ENCODE data around the gene BDP1.

The BDP1 gene

DNA sequence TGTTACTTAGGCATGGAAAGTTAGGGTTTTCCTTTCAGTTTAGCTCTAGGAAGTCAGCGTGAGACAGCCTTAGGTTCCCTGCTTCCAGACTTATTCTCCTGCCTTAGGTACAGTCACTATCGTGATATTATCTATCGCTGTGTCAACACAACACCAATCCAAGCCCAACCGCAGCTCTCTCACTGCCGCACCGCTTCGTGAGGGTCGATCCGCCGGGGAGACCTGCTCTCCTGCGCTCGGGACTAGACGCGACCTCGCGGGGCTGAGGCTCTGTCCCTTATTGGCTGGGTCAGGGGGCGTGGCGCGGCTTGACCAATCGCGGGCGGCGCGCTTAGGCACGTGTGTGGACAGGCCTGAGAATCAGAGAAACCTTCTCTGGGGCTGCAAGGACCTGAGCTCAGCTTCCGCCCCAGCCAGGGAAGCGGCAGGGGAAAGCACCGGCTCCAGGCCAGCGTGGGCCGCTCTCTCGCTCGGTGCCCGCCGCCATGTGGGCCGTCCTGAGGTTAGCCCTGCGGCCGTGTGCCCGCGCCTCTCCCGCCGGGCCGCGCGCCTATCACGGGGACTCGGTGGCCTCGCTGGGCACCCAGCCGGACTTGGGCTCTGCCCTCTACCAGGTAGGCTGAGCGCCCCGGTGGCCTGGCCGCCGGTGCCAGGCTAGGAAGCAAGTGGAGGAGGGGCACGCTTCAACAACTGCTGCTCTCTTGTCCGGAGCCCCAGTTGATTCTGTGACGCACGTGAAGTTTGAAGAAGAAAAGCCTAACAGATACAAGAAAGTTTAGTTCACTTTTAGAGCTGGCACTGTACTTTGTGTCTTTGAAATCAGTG, 131.7 kb downstream of the BDP1 start, which contains the start of gene MCCC2:
MCCC2 (plus strand) TSS at position 400 of the 825 bp plus-strand sequence; CDS start at position 486, 86 bp downstream.
- peak within 1 kb of the TSS; percentile 97 for H3K9ac ChIP-seq (ENCODE audit: low read depth, low read length)
- no peaks in the 10 kb centered on the region for H3K36me3 ChIP-seq (ENCODE audit: insufficient read depth, low read length)
- peak within 1 kb of the TSS; percentile 93 to 95 for H3K4me3 ChIP-seq (ENCODE audit: low read depth in 1 of 2, low read length in 2 of 2)
- peak; percentile 98 for DNase-seq
- H3K4me2 ChIP-seq (ENCODE audit: insufficient read depth, low read length): peak within 1 kb of the TSS; percentile 79
- TF ChIP-seq EZH2 (IDR thresholded peaks at IDR 0.05; ENCODE audit: borderline replicate concordance, low read depth, low read length, severe bottlenecking): no peak
- TF ChIP-seq, protein P1, sequence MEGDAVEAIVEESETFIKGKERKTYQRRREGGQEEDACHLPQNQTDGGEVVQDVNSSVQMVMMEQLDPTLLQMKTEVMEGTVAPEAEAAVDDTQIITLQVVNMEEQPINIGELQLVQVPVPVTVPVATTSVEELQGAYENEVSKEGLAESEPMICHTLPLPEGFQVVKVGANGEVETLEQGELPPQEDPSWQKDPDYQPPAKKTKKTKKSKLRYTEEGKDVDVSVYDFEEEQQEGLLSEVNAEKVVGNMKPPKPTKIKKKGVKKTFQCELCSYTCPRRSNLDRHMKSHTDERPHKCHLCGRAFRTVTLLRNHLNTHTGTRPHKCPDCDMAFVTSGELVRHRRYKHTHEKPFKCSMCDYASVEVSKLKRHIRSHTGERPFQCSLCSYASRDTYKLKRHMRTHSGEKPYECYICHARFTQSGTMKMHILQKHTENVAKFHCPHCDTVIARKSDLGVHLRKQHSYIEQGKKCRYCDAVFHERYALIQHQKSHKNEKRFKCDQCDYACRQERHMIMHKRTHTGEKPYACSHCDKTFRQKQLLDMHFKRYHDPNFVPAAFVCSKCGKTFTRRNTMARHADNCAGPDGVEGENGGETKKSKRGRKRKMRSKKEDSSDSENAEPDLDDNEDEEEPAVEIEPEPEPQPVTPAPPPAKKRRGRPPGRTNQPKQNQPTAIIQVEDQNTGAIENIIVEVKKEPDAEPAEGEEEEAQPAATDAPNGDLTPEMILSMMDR (IDR thresholded peaks at IDR 0.05; ENCODE audit: borderline replicate concordance, extremely low read depth, low read length, poor library complexity, severe bottlenecking): no peak
- peak within 1 kb of the TSS; percentile 94 for H2AFZ ChIP-seq (ENCODE audit: low read depth, low read length)
- no peaks in the 10 kb centered on the region for H3K27me3 ChIP-seq (ENCODE audit: insufficient read depth, low read length, poor library complexity)
- H3K79me2 ChIP-seq (ENCODE audit: insufficient read depth, low read length): peaks cover 50% of the 10 kb centered on the region
- H4K20me1 ChIP-seq (ENCODE audit: insufficient read depth, low read length): no peaks in the 10 kb centered on the region
- H3K9me3 ChIP-seq (ENCODE audit: insufficient read depth, low read length, severe bottlenecking): no peaks in the 10 kb centered on the region
- ATAC-seq (ENCODE audit: insufficient read depth, low read depth): peak; percentile 99
- peak within 1 kb of the TSS; percentile 87 for H3K27ac ChIP-seq (ENCODE audit: low read length)
- peaks cover 36% of the 10 kb centered on the region for H3K4me1 ChIP-seq (ENCODE audit: insufficient read depth, low read length)

DNA sequence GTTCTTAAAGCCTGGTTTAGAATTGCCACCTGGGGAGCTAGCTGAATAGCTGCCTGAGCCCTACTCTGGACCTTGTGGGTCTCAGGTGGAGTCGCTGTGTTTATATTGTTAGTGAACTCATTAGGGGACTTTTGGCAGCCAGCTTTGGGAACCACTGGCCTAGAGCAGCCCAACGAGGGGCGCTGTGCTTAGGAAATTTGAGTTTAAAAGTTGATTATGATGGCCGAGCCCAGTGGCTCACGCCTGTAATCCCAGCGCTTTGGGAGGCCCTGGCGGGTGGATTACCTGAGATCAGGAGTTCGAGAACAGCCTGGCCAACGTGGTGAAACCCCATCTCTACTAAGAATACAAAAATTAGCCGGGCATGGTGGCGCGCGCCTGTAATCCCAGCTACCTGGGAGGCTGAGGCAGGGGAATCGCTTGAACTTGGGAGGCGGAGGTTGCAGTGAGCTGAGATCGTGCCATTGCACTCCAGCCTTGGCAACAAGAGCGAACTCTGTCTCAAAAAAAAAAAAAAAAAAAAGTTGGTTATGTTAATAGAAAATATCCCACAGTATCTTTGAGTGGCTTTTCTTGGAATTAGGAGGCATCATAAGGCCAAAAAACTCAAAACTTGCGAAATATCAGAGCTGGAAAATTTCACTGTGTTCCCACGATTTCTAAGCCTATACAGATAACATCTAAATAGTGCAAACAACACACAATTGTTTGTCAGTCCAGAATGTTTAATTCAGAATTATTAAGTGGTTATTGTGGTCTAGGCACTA, 132.5 kb downstream of the BDP1 start:
- Histone ChIP-seq H3K4me2 (ENCODE audit: insufficient read depth, low read length) (peak overlapping the region; percentile 79), H3K4me1 (ENCODE audit: insufficient read depth, low read length) (peaks cover 36% of the 10 kb centered on the region), H2AFZ (ENCODE audit: low read depth, low read length) (peak overlapping the region; percentile 94), H3K79me2 (ENCODE audit: insufficient read depth, low read length) (peaks cover 57% of the 10 kb centered on the region), H3K9ac (ENCODE audit: low read depth, low read length) (peak overlapping the region; percentile 97), H3K27ac (ENCODE audit: low read length) (peak overlapping the region; percentile 87), H3K4me3 (ENCODE audit: low read depth in 1 of 2, low read length in 2 of 2) (peak overlapping the region; percentile 93 to 95), H3K27me3 (ENCODE audit: insufficient read depth, low read length, poor library complexity) (no peaks in the 10 kb centered on the region), H3K9me3 (ENCODE audit: insufficient read depth, low read length, severe bottlenecking) (no peaks in the 10 kb centered on the region), H3K36me3 (ENCODE audit: insufficient read depth, low read length) (peaks cover 3% of the 10 kb centered on the region), H4K20me1 (ENCODE audit: insufficient read depth, low read length) (no peaks in the 10 kb centered on the region)
- TF ChIP-seq EZH2 (IDR thresholded peaks at IDR 0.05; ENCODE audit: borderline replicate concordance, low read depth, low read length, severe bottlenecking): no peak
- TF ChIP-seq, protein P1 (IDR thresholded peaks at IDR 0.05; ENCODE audit: borderline replicate concordance, extremely low read depth, low read length, poor library complexity, severe bottlenecking): peak; percentile 14
- DNase-seq (peak; percentile 9), ATAC-seq (ENCODE audit: insufficient read depth, low read depth) (0 out of 3 replicates have a peak, but pooled peaks have one; percentile 0)

DNA sequence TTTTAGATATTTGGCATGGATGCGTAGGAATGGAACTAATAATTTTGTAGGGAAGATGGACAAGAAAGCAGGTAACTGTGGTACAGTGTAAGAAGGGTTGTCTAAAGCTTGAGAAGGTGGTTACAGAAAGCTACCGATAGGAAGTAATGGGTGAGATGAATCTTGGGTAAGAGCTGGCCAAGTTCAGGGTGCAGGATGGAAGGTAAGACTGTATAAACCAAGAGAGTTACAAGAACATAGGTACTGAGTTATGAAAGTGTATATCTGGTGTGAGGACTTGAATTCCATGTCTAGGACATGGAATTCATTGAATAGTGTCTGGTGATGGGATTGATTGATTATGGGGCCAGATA, 133.1 kb downstream of the BDP1 start:
- Histone ChIP-seq H3K9ac (ENCODE audit: low read depth, low read length) (no peak overlapping the region), H3K27ac (ENCODE audit: low read length) (no peak overlapping the region)
- no peak for TF ChIP-seq EZH2 (IDR thresholded peaks at IDR 0.05; ENCODE audit: borderline replicate concordance, low read depth, low read length, severe bottlenecking)
- TF ChIP-seq, protein P1 (IDR thresholded peaks at IDR 0.05; ENCODE audit: borderline replicate concordance, extremely low read depth, low read length, poor library complexity, severe bottlenecking): no peak

More for the DNA sequence above, 133.1 kb downstream of the BDP1 start:
- H3K79me2 ChIP-seq (ENCODE audit: insufficient read depth, low read length): peaks cover 59% of the 10 kb centered on the region
- DNase-seq (no peak), ATAC-seq (ENCODE audit: insufficient read depth, low read depth) (no peak)
- no peaks in the 10 kb centered on the region for H3K9me3 ChIP-seq (ENCODE audit: insufficient read depth, low read length, severe bottlenecking)
- H3K4me1 ChIP-seq (ENCODE audit: insufficient read depth, low read length): peaks cover 36% of the 10 kb centered on the region
- H3K27me3 ChIP-seq (ENCODE audit: insufficient read depth, low read length, poor library complexity): no peaks in the 10 kb centered on the region
- no peaks in the 10 kb centered on the region for H4K20me1 ChIP-seq (ENCODE audit: insufficient read depth, low read length)
- peak overlapping the region in 1 of 2 experiments; percentile 93; a peak in 2 of 4 replicates for H3K4me3 ChIP-seq (ENCODE audit: low read depth in 1 of 2, low read length in 2 of 2)
- no peak overlapping the region for H2AFZ ChIP-seq (ENCODE audit: low read depth, low read length)
- peak overlapping the region; percentile 79 for H3K4me2 ChIP-seq (ENCODE audit: insufficient read depth, low read length)
- H3K36me3 ChIP-seq (ENCODE audit: insufficient read depth, low read length): peaks cover 3% of the 10 kb centered on the region
